ENCODE data around the gene TGFB1.

- TF ChIP-seq TOX (CRISPR knock-in tag; IDR thresholded peaks at IDR 0.05; ENCODE audit: borderline replicate concordance) (no peak), ZFP3 (CRISPR knock-in tag; IDR thresholded peaks at IDR 0.05) (no peak), CSDC2 (CRISPR knock-in tag; IDR thresholded peaks at IDR 0.05) (no peak)
Measured at GRCh38 chr19:41303954-41304353, 49.8 kb downstream of the TGFB1 start.
